ENCODE data around the gene GPBP1L1.
A peak's percentile ranks its signal among the peaks of the same experiment; 100 is the strongest.
"Not testable (repeated sequence)": the region's sequence is repeated elsewhere in the genome, so short reads cannot be mapped to it uniquely, and the experiment has no call there.

The GPBP1L1 gene, protein sequence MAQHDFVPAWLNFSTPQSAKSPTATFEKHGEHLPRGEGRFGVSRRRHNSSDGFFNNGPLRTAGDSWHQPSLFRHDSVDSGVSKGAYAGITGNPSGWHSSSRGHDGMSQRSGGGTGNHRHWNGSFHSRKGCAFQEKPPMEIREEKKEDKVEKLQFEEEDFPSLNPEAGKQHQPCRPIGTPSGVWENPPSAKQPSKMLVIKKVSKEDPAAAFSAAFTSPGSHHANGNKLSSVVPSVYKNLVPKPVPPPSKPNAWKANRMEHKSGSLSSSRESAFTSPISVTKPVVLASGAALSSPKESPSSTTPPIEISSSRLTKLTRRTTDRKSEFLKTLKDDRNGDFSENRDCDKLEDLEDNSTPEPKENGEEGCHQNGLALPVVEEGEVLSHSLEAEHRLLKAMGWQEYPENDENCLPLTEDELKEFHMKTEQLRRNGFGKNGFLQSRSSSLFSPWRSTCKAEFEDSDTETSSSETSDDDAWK

GRCh38 chr1:45686288-45687013, at the start of gene GPBP1L1:
GPBP1L1 (minus strand) TSS chr1:45686533; CDS start chr1:45659087, 27,446 bp downstream.
- peak; percentile 96 to 98 (median 97) for DNase-seq (ENCODE audit: low read depth in 2 of 3, low spot score in 1 of 3)

- no peak for DNase-seq (ENCODE audit: low read depth in 2 of 3, low spot score in 1 of 3)
Measured at GRCh38 chr1:45730780-45731319, 44.5 kb upstream of the GPBP1L1 start.

GRCh38 chr1:45730075-45730779, 43.9 kb upstream of the GPBP1L1 start:
- DNase-seq (ENCODE audit: low read depth in 2 of 3, low spot score in 1 of 3) = no peak

DNA sequence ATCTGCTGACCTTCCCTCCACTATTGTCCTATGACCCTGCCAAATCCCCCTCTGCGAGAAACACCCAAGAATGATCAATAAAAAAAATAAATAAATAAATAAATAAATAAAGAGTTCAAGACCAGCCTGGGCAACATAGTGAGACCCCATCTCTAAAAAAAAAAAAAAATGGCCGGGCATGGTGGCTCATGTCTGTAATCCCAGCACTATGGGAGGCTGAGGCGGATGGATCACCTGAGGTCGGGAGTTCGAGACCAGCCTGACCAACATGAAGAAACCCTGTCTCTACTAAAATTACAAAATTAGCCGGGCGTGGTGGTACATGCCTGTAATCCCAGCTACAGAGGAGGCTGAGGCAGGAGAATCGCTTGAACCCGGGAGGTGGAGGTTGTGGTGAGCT, 39.7 kb upstream of the GPBP1L1 start:
- not testable (repeated sequence) for DNase-seq (ENCODE audit: low read depth in 2 of 3, low spot score in 1 of 3)

- DNase-seq (ENCODE audit: low read depth in 2 of 3, low spot score in 1 of 3) = no peak
Measured at GRCh38 chr1:45723248-45723930, 37.1 kb upstream of the GPBP1L1 start.

- DNase-seq (ENCODE audit: low read depth in 2 of 3, low spot score in 1 of 3) = no peak
Measured at GRCh38 chr1:45722809-45723208, 36.5 kb upstream of the GPBP1L1 start.

DNA sequence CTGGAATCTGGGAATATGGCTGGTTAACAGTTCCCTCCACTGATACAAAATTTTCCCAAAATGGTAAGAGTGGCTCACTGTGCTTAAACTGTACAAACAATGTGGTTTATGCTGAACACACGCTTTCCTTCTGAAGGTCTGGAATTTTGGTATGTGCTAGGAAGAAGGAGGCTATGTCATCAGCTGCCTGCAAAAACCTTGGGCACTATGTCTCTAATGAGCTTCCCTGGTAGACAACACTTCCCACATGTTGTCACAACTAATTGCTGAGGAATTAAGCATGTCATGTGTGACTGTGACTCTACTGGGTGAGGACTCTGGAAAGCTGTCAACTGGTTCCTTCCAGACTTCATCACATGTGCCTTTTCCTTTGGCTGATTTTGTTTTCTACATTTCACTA, 34.9 kb upstream of the GPBP1L1 start:
- no peak for DNase-seq (ENCODE audit: low read depth in 2 of 3, low spot score in 1 of 3)

GRCh38 chr1:45718289-45718688, 32.0 kb upstream of the GPBP1L1 start:
- DNase-seq (ENCODE audit: low read depth in 2 of 3, low spot score in 1 of 3) = no peak

GRCh38 chr1:45717386-45717785, 31.1 kb upstream of the GPBP1L1 start:
- not testable (repeated sequence) for DNase-seq (ENCODE audit: low read depth in 2 of 3, low spot score in 1 of 3)

DNA sequence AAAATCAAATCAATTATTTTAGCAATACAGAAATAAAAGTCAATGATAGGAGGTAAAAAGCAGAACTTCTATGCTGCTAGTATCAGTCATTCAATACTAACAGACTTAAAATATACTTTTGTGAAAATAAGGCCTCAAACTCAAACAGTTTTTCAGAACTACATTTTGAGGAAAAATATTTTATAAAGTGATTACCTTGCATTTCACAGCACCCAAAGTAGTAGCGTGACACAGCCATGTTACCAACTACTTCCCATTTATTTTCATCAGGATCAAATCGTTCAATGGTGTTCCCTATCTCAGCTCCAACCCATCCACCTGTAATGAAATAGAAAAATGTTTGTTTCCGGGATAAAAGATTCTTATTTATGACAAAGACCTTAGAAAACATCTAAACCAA, 30.4 kb upstream of the GPBP1L1 start:
- DNase-seq (ENCODE audit: low read depth in 2 of 3, low spot score in 1 of 3) = no peak

DNA sequence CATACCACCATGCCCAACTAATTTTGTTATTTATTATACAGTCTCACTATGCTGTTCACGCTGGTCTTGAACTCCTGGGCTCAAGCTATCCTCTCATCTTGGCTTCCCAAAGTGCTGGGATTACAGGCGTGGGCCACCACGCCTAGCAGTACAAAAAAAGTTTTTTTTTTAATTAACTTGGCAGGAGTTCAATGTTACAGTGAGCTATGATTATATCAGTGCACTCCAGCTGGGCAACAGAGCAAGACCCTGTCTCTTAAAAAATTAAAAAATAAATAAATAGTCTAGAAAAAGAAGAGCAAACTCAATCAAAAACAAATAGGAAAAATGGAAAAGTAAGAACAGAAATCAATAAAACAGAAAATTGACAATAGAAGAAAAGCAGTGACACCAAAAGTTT, 27.4 kb upstream of the GPBP1L1 start:
- no peak for DNase-seq (ENCODE audit: low read depth in 2 of 3, low spot score in 1 of 3)

DNA sequence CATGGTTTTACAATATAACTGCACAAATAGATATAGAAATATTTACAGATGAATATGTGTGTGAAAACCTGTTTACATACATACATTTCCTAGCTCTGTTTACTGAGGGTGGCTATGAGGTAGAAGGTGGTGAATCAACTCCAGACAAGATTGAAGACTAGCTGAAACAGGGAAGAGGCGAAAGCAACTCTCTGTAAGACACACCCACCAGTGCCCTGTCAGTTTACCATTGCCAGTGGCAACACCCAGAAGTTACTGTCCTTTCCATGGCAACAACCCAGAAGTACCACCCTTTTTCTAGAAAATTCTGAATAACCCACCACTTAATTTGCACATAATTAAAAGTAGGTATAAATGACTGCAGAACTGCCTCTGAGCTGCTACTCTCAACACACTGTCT, 18.3 kb upstream of the GPBP1L1 start:
- DNase-seq (ENCODE audit: low read depth in 2 of 3, low spot score in 1 of 3) = no peak

DNA sequence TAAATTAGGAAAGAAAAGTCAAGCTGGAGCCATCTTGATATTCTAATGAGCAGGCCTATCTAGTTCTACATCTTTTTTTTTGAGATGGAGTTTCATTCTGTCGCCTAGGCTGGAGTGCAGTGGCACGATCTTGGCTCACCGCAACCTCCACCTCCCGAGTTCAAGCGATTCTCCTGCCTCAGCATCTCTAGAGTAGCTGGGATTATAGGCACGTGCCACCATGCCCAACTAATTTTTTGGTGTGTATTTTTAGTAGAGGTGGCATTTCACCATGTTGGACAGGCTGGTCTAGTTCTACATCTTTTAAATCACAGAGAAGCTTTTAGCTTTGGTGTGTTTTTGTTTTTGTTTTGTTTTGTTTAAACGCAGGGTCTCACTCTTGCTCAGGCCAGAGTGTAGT, 8.5 kb upstream of the GPBP1L1 start:
- no peak for DNase-seq (ENCODE audit: low read depth in 2 of 3, low spot score in 1 of 3)

- DNase-seq (ENCODE audit: low read depth in 2 of 3, low spot score in 1 of 3) = not testable (repeated sequence)
Measured at GRCh38 chr1:45693811-45694210, 7.5 kb upstream of the GPBP1L1 start.

- DNase-seq (ENCODE audit: low read depth in 2 of 3, low spot score in 1 of 3) = peak; percentile 67 to 85 (median 72)
Measured at GRCh38 chr1:45687754-45688740, 1.7 kb upstream of the GPBP1L1 start, which contains the start of gene TMEM69. TMEM69 (plus strand) TSS chr1:45688181; CDS start chr1:45691069, 2,888 bp downstream.

- peak; percentile 89 to 96 (median 95) for DNase-seq (ENCODE audit: low read depth in 2 of 3, low spot score in 1 of 3)
Measured at GRCh38 chr1:45687014-45687753, 851 bp upstream of the GPBP1L1 start.

- peak in 2 of 3 donors; percentile 24 to 45 for DNase-seq (ENCODE audit: low read depth in 2 of 3, low spot score in 1 of 3)
Measured at GRCh38 chr1:45686015-45686287, 382 bp downstream of the GPBP1L1 start.

GRCh38 chr1:45685308-45686014, 872 bp downstream of the GPBP1L1 start:
- DNase-seq (ENCODE audit: low read depth in 2 of 3, low spot score in 1 of 3) = no peak

Data from stimulated activated CD4-positive, alpha-beta T cell treated with anti-CD3 and anti-CD28 coated beads, Interleukin-12 subunit alpha, Interleukin-12 subunit beta, amount 100 ng/mL, for 48 hours (primary cell).